ENCODE results near the gene SLC16A2.

GRCh38 chrX:74500555-74500954 lies 79.3 kb downstream of the SLC16A2 start:
- TF ChIP-seq, protein P1, sequence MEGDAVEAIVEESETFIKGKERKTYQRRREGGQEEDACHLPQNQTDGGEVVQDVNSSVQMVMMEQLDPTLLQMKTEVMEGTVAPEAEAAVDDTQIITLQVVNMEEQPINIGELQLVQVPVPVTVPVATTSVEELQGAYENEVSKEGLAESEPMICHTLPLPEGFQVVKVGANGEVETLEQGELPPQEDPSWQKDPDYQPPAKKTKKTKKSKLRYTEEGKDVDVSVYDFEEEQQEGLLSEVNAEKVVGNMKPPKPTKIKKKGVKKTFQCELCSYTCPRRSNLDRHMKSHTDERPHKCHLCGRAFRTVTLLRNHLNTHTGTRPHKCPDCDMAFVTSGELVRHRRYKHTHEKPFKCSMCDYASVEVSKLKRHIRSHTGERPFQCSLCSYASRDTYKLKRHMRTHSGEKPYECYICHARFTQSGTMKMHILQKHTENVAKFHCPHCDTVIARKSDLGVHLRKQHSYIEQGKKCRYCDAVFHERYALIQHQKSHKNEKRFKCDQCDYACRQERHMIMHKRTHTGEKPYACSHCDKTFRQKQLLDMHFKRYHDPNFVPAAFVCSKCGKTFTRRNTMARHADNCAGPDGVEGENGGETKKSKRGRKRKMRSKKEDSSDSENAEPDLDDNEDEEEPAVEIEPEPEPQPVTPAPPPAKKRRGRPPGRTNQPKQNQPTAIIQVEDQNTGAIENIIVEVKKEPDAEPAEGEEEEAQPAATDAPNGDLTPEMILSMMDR (IDR thresholded peaks at IDR 0.05; ENCODE audit: low read length), result no peak
- TF ChIP-seq EZH2 (optimal IDR thresholded peaks at IDR 0.05; ENCODE audit: low read depth, low read length) (no peak), EZH2phosphoT487 (IDR thresholded peaks at IDR 0.05; ENCODE audit: low read length) (no peak)

All from MM.1S (cell line).